Measurements from ENCODE around the gene CD300LF. TPM values are rescaled to one million over a fixed set of nuclear protein-coding genes. Genes with fewer than 3 reads are reported as not detected.

Gene CD300LF
- total and polyA plus RNA-seq, 2 donors from 2014 or later = 0.49 to 3.1 TPM

DNA sequence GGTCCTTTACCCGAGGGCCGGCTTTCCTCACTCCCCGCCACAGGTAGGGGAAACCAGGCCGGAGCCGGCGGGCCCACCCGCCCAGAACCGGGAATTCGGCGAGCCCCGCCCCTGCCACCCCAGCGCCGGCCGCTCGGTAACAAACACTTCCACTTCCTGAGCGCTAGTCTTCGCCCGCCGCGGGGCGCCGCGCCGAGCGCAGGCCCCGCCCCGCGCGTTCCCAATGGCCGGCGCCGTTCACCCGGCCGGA, 35.5 kb upstream of the CD300LF start:
- Histone ChIP-seq H3K27ac (ENCODE audit: low read depth in 2 of 2, low read length in 2 of 2) (peak overlapping the region in 1 of 2 donors; percentile 42), H3K9ac (ENCODE audit: low read length in 3 of 3) (peak overlapping the region in 1 of 3 donors; percentile 19), H3K27me3 (ENCODE audit: control insufficient read depth, insufficient read depth, low read length) (no peaks in the 10 kb centered on the region), H3K4me1 (ENCODE audit: control insufficient read depth in 2 of 3, insufficient read depth in 2 of 3, low read depth in 1 of 3, low read length in 3 of 3) (peaks cover 3 to 43% (median 10%) of the 10 kb centered on the region in 3 donors), H3K36me3 (ENCODE audit: control insufficient read depth in 2 of 3, insufficient read depth in 3 of 3, low read length in 3 of 3) (peaks cover 0 to 3% (median 0%) of the 10 kb centered on the region in 3 donors), H3K9me3 (ENCODE audit: control insufficient read depth in 2 of 3, insufficient read depth in 1 of 3, low read length in 3 of 3) (no peaks in the 10 kb centered on the region), H3K4me3 (ENCODE audit: low read length in 3 of 3) (peak overlapping the region in 2 of 3 donors; percentile 49 to 55)
- TF ChIP-seq, protein P1, sequence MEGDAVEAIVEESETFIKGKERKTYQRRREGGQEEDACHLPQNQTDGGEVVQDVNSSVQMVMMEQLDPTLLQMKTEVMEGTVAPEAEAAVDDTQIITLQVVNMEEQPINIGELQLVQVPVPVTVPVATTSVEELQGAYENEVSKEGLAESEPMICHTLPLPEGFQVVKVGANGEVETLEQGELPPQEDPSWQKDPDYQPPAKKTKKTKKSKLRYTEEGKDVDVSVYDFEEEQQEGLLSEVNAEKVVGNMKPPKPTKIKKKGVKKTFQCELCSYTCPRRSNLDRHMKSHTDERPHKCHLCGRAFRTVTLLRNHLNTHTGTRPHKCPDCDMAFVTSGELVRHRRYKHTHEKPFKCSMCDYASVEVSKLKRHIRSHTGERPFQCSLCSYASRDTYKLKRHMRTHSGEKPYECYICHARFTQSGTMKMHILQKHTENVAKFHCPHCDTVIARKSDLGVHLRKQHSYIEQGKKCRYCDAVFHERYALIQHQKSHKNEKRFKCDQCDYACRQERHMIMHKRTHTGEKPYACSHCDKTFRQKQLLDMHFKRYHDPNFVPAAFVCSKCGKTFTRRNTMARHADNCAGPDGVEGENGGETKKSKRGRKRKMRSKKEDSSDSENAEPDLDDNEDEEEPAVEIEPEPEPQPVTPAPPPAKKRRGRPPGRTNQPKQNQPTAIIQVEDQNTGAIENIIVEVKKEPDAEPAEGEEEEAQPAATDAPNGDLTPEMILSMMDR (IDR thresholded peaks at IDR 0.05; ENCODE audit: borderline replicate concordance, extremely low read depth, insufficient read depth) = no peak
- FAIRE-seq (no peak), DNase-seq (no peak)
- intact Hi-C loops (cut with DNase I) = loop anchor here (10.0 kb wide), 1 partner anchor 117 kb away; no protein-coding TSS in a partner anchor

- Histone ChIP-seq H3K27me3 (ENCODE audit: control insufficient read depth, insufficient read depth, low read length) (no peaks in the 10 kb centered on the region), H3K36me3 (ENCODE audit: control insufficient read depth in 2 of 3, insufficient read depth in 3 of 3, low read length in 3 of 3) (peaks cover 0 to 3% (median 0%) of the 10 kb centered on the region in 3 donors), H3K9me3 (ENCODE audit: control insufficient read depth in 2 of 3, insufficient read depth in 1 of 3, low read length in 3 of 3) (no peaks in the 10 kb centered on the region), H3K4me3 (ENCODE audit: low read length in 3 of 3) (no peak overlapping the region), H3K4me1 (ENCODE audit: control insufficient read depth in 2 of 3, insufficient read depth in 2 of 3, low read depth in 1 of 3, low read length in 3 of 3) (peaks cover 3 to 43% (median 10%) of the 10 kb centered on the region in 3 donors), H3K27ac (ENCODE audit: low read depth in 2 of 2, low read length in 2 of 2) (no peak overlapping the region), H3K9ac (ENCODE audit: low read length in 3 of 3) (no peak overlapping the region)
- DNase-seq (peak in 3 of 5 donors; percentile 45 to 64 (median 47)), FAIRE-seq (no peak)
- intact Hi-C loops (cut with DNase I) = loop anchor here (10.0 kb wide), 1 partner anchor 118 kb away; no protein-coding TSS in a partner anchor
- TF ChIP-seq, protein P1 (IDR thresholded peaks at IDR 0.05; ENCODE audit: borderline replicate concordance, extremely low read depth, insufficient read depth) = no peak
These were observed 34.2 kb upstream of the CD300LF start for GRCh38 chr17:74746922-74747321.

- intact Hi-C loops (cut with DNase I) = loop anchor here (10.0 kb wide), 1 partner anchor 118 kb away; no protein-coding TSS in a partner anchor
- H3K9ac ChIP-seq (ENCODE audit: low read length in 3 of 3) = no peak overlapping the region
- H3K27ac ChIP-seq (ENCODE audit: low read depth in 2 of 2, low read length in 2 of 2) = no peak overlapping the region
- H3K36me3 ChIP-seq (ENCODE audit: control insufficient read depth in 2 of 3, insufficient read depth in 3 of 3, low read length in 3 of 3) = peaks cover 0 to 3% (median 0%) of the 10 kb centered on the region in 3 donors
- H3K4me3 ChIP-seq (ENCODE audit: low read length in 3 of 3) = no peak overlapping the region
- H3K4me1 ChIP-seq (ENCODE audit: control insufficient read depth in 2 of 3, insufficient read depth in 2 of 3, low read depth in 1 of 3, low read length in 3 of 3) = peaks cover 3 to 42% (median 10%) of the 10 kb centered on the region in 3 donors
- H3K9me3 ChIP-seq (ENCODE audit: control insufficient read depth in 2 of 3, insufficient read depth in 1 of 3, low read length in 3 of 3) = no peaks in the 10 kb centered on the region
- TF ChIP-seq, protein P1 (IDR thresholded peaks at IDR 0.05; ENCODE audit: borderline replicate concordance, extremely low read depth, insufficient read depth) = no peak
- H3K27me3 ChIP-seq (ENCODE audit: control insufficient read depth, insufficient read depth, low read length) = no peaks in the 10 kb centered on the region
- DNase-seq (peak in 1 of 5 donors; percentile 25), FAIRE-seq (no peak)
These were observed 33.7 kb upstream of the CD300LF start for GRCh38 chr17:74746376-74746775.

All from kidney (tissue), 14 donors.